GM12878 (cell line): ENCODE data around the gene MBD3.

Experiments used
- EP300 ChIP-seq, 2 experiments: fragments of 150-350 bp in 1 of 2; IDR thresholded peaks; 2 replicates each; pipeline ENCODE4 v1.6.1; 2011 to 2012; ENCODE audit warnings: low read depth in 2 of 2, low read length in 2 of 2, borderline replicate concordance in 1 of 2, improper control_type of control experiment in 1 of 2, inconsistent platforms in 1 of 2; ENCODE audit not compliant: control insufficient read depth in 1 of 2
- ETV6 ChIP-seq, 2 experiments: fragments of 450-650 bp in 1 of 2; IDR thresholded peaks in 1 of 2; conservative IDR thresholded peaks in 1 of 2; 2 replicates each; pipeline ENCODE4 v1.6.1; 2014; ENCODE audit warnings: antibody characterized with exemption in 1 of 2, borderline replicate concordance in 1 of 2, low read depth in 1 of 2, mild to moderate bottlenecking in 1 of 2, moderate library complexity in 1 of 2
- NBN ChIP-seq: fragments of 450-650 bp; IDR thresholded peaks from 2 replicates; pipeline ENCODE4 v1.6.1; 2016
- POLR2AphosphoS2 ChIP-seq: IDR thresholded peaks from 2 replicates; pipeline ENCODE4 v1.6.1; 2011; ENCODE audit warnings: low read depth, mild to moderate bottlenecking, low read length, improper control_type of control experiment, moderate library complexity
- RAD21 ChIP-seq: IDR thresholded peaks from 2 replicates; pipeline ENCODE4 v1.6.1; 2011; ENCODE audit warnings: mild to moderate bottlenecking, low read depth, low read length, moderate library complexity; ENCODE audit not compliant: insufficient read depth
- TF ChIP-seq, protein P1 (sequence below): IDR thresholded peaks from 2 replicates; pipeline ENCODE4 v1.6.1; 2011; ENCODE audit warnings: low read depth, low read length, improper control_type of control experiment, borderline replicate concordance
- TF ChIP-seq, protein P2 (sequence below): IDR thresholded peaks from 2 replicates; pipeline ENCODE4 v1.6.1; 2011; ENCODE audit warnings: borderline replicate concordance, low read depth, mild to moderate bottlenecking, moderate library complexity, mixed read lengths, low read length; ENCODE audit not compliant: insufficient read depth; ENCODE audit errors: extremely low read length
- TF ChIP-seq, protein P3 (sequence below), 3 experiments: IDR thresholded peaks in 2 of 3; conservative IDR thresholded peaks in 1 of 3; 2 replicates each; pipeline ENCODE4 v1.5.1; 2011; ENCODE audit warnings: low read depth in 3 of 3, low read length in 3 of 3, mild to moderate bottlenecking in 3 of 3, control low read depth in 2 of 3, moderate library complexity in 2 of 3, inconsistent platforms in 1 of 3, mixed read lengths in 1 of 3; ENCODE audit not compliant: control insufficient read depth in 2 of 3, insufficient read depth in 1 of 3; ENCODE audit errors: extremely low read depth in 1 of 3

DNA sequence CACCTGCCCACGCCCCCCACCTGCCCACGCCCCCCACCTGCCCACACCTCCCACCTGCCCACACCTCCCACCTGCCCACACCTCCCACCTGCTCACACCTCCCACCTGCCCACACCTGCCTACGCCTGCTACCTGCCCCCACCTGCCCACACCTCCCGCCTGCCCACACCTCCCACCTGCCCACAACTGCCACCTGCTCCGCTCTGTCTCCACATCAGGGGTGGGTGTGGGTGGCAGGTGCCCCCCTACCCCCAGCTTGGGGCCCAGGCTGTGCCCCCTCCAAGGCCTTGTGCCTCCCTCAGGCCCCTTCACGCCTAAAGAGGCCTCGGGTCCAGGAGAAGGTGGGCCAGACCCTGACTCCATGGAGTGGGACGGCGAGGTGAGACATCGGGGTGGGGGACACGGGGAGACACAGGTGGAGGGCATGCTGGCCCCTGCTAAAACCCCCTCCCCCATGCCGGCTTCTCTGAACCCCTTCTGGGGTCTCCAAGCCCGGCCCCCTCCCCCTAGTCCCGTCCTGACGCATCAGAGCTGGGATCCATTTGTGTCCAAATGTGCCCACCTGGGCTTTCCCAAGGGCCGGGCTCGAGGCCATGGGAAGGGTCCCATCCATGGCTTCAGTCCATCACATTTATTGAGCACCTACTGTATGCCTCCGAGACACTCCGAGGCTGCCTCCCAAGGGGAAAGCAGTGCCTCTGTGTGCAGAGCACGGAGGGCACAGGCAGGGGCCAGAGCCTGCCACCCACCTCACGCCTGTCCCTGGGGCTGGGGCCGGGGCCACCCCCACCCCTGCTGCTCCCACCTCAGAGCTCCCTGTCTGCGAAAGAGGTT, 63.9 kb downstream of the MBD3 start:
- TF ChIP-seq EP300 (IDR thresholded peaks at IDR 0.05; ENCODE audit: borderline replicate concordance in 1 of 2, control insufficient read depth in 1 of 2, low read depth in 2 of 2, low read length in 2 of 2) (no peak), NBN (no peak), ETV6 (conservative IDR thresholded peaks at IDR 0.05 in 1 of 2, IDR thresholded peaks at IDR 0.05 in 1 of 2; ENCODE audit: borderline replicate concordance in 1 of 2, low read depth in 1 of 2) (no peak), RAD21 (no peak), POLR2AphosphoS2 (no peak)
- TF ChIP-seq, protein P1, sequence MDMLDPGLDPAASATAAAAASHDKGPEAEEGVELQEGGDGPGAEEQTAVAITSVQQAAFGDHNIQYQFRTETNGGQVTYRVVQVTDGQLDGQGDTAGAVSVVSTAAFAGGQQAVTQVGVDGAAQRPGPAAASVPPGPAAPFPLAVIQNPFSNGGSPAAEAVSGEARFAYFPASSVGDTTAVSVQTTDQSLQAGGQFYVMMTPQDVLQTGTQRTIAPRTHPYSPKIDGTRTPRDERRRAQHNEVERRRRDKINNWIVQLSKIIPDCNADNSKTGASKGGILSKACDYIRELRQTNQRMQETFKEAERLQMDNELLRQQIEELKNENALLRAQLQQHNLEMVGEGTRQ, result no peak
- TF ChIP-seq, protein P2, sequence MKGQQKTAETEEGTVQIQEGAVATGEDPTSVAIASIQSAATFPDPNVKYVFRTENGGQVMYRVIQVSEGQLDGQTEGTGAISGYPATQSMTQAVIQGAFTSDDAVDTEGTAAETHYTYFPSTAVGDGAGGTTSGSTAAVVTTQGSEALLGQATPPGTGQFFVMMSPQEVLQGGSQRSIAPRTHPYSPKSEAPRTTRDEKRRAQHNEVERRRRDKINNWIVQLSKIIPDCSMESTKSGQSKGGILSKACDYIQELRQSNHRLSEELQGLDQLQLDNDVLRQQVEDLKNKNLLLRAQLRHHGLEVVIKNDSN, result no peak
- TF ChIP-seq, protein P3, sequence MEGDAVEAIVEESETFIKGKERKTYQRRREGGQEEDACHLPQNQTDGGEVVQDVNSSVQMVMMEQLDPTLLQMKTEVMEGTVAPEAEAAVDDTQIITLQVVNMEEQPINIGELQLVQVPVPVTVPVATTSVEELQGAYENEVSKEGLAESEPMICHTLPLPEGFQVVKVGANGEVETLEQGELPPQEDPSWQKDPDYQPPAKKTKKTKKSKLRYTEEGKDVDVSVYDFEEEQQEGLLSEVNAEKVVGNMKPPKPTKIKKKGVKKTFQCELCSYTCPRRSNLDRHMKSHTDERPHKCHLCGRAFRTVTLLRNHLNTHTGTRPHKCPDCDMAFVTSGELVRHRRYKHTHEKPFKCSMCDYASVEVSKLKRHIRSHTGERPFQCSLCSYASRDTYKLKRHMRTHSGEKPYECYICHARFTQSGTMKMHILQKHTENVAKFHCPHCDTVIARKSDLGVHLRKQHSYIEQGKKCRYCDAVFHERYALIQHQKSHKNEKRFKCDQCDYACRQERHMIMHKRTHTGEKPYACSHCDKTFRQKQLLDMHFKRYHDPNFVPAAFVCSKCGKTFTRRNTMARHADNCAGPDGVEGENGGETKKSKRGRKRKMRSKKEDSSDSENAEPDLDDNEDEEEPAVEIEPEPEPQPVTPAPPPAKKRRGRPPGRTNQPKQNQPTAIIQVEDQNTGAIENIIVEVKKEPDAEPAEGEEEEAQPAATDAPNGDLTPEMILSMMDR (IDR thresholded peaks at IDR 0.05 in 2 of 3, conservative IDR thresholded peaks at IDR 0.05 in 1 of 3; ENCODE audit: control insufficient read depth in 2 of 3, extremely low read depth in 1 of 3, insufficient read depth in 1 of 3, low read depth in 3 of 3, low read length in 3 of 3), result no peak
